ENCODE data around the gene SPTBN5.
A peak's percentile ranks its signal among the peaks of the same experiment; 100 is the strongest.

SPTBN5 gene

GRCh38 chr15:41895491-41895890 lies 1.6 kb upstream of the SPTBN5 start:
- Histone ChIP-seq H3F3A (ENCODE audit: low read depth) (no peaks in the 10 kb centered on the region), H2AFZ (ENCODE audit: low read length) (no peak overlapping the region), H3K4me1 (ENCODE audit: insufficient read depth, low read length, poor library complexity, severe bottlenecking) (peaks cover 24% of the 10 kb centered on the region), H3K4me3 (ENCODE audit: low read length, poor library complexity, severe bottlenecking) (peak overlapping the region; percentile 49), H3K4me2 (ENCODE audit: low read depth, low read length, poor library complexity, severe bottlenecking) (peak overlapping the region; percentile 69), H3K36me3 (ENCODE audit: insufficient read depth, low read length) (no peaks in the 10 kb centered on the region), H3K27me3 (ENCODE audit: insufficient read depth, low read length, poor library complexity, severe bottlenecking) (no peaks in the 10 kb centered on the region), H3K9me2 (replicated peaks; ENCODE audit: low read depth, low read length) (no peaks in the 10 kb centered on the region), H3K9me3 (ENCODE audit: insufficient read depth, low read depth, low read length) (no peaks in the 10 kb centered on the region), H4K20me1 (ENCODE audit: insufficient read depth, low read length, poor library complexity, severe bottlenecking) (no peaks in the 10 kb centered on the region), H3K79me2 (ENCODE audit: insufficient read depth, low read length) (no peaks in the 10 kb centered on the region), H3K9ac (ENCODE audit: low read depth, low read length, poor library complexity, severe bottlenecking) (peak overlapping the region; percentile 58)
- TF ChIP-seq CTCF (conservative IDR thresholded peaks at IDR 0.05; ENCODE audit: low read length) (no peak), EZH2phosphoT487 (IDR thresholded peaks at IDR 0.05; ENCODE audit: borderline replicate concordance) (no peak)

GRCh38 chr15:41894791-41895463 lies 1.1 kb upstream of the SPTBN5 start:
- H3K36me3 ChIP-seq (ENCODE audit: insufficient read depth, low read length): no peaks in the 10 kb centered on the region
- H3K9ac ChIP-seq (ENCODE audit: low read depth, low read length, poor library complexity, severe bottlenecking): peak overlapping the region; percentile 58
- H3K79me2 ChIP-seq (ENCODE audit: insufficient read depth, low read length): no peaks in the 10 kb centered on the region
- no peaks in the 10 kb centered on the region for H3K9me2 ChIP-seq (replicated peaks; ENCODE audit: low read depth, low read length)
- 0 out of 2 replicates have a peak, but pooled peaks have one; percentile 11 for TF ChIP-seq CTCF (conservative IDR thresholded peaks at IDR 0.05; ENCODE audit: low read length)
- TF ChIP-seq EZH2phosphoT487 (IDR thresholded peaks at IDR 0.05; ENCODE audit: borderline replicate concordance): no peak
- H4K20me1 ChIP-seq (ENCODE audit: insufficient read depth, low read length, poor library complexity, severe bottlenecking): no peaks in the 10 kb centered on the region
- no peaks in the 10 kb centered on the region for H3F3A ChIP-seq (ENCODE audit: low read depth)
- H3K4me3 ChIP-seq (ENCODE audit: low read length, poor library complexity, severe bottlenecking): peak overlapping the region; percentile 49
- no peaks in the 10 kb centered on the region for H3K9me3 ChIP-seq (ENCODE audit: insufficient read depth, low read depth, low read length)
- peak overlapping the region; percentile 29; the same call in 1 of the 2 replicates for H2AFZ ChIP-seq (ENCODE audit: low read length)
- H3K4me1 ChIP-seq (ENCODE audit: insufficient read depth, low read length, poor library complexity, severe bottlenecking): peaks cover 20% of the 10 kb centered on the region
- H3K27me3 ChIP-seq (ENCODE audit: insufficient read depth, low read length, poor library complexity, severe bottlenecking): no peaks in the 10 kb centered on the region
- H3K4me2 ChIP-seq (ENCODE audit: low read depth, low read length, poor library complexity, severe bottlenecking): peak overlapping the region; percentile 69

GRCh38 chr15:41894251-41894790 lies 468 bp upstream of the SPTBN5 start:
- H2AFZ ChIP-seq (ENCODE audit: low read length): peak overlapping the region; percentile 29; the same call in 1 of the 2 replicates
- H3K79me2 ChIP-seq (ENCODE audit: insufficient read depth, low read length): no peaks in the 10 kb centered on the region
- peak overlapping the region; percentile 49 for H3K4me3 ChIP-seq (ENCODE audit: low read length, poor library complexity, severe bottlenecking)
- no peaks in the 10 kb centered on the region for H4K20me1 ChIP-seq (ENCODE audit: insufficient read depth, low read length, poor library complexity, severe bottlenecking)
- peaks cover 20% of the 10 kb centered on the region for H3K4me1 ChIP-seq (ENCODE audit: insufficient read depth, low read length, poor library complexity, severe bottlenecking)
- H3K9ac ChIP-seq (ENCODE audit: low read depth, low read length, poor library complexity, severe bottlenecking): peak overlapping the region; percentile 58
- no peaks in the 10 kb centered on the region for H3K9me3 ChIP-seq (ENCODE audit: insufficient read depth, low read depth, low read length)
- no peaks in the 10 kb centered on the region for H3F3A ChIP-seq (ENCODE audit: low read depth)
- no peaks in the 10 kb centered on the region for H3K27me3 ChIP-seq (ENCODE audit: insufficient read depth, low read length, poor library complexity, severe bottlenecking)
- TF ChIP-seq EZH2phosphoT487 (IDR thresholded peaks at IDR 0.05; ENCODE audit: borderline replicate concordance): no peak
- TF ChIP-seq CTCF (conservative IDR thresholded peaks at IDR 0.05; ENCODE audit: low read length): no peak
- H3K36me3 ChIP-seq (ENCODE audit: insufficient read depth, low read length): no peaks in the 10 kb centered on the region
- peak overlapping the region; percentile 69 for H3K4me2 ChIP-seq (ENCODE audit: low read depth, low read length, poor library complexity, severe bottlenecking)
- H3K9me2 ChIP-seq (replicated peaks; ENCODE audit: low read depth, low read length): no peaks in the 10 kb centered on the region

Data from Loucy (cell line).